ENCODE results near the gene SMTNL1. TPM values are rescaled to one million over a fixed set of nuclear protein-coding genes. Genes with fewer than 3 reads are reported as not detected.

Gene SMTNL1
- total and polyA plus RNA-seq, 9 of the 15 experiments (the other 6 are each of a cell fraction or from before 2014, with no cell fraction given), result not detected

DNA sequence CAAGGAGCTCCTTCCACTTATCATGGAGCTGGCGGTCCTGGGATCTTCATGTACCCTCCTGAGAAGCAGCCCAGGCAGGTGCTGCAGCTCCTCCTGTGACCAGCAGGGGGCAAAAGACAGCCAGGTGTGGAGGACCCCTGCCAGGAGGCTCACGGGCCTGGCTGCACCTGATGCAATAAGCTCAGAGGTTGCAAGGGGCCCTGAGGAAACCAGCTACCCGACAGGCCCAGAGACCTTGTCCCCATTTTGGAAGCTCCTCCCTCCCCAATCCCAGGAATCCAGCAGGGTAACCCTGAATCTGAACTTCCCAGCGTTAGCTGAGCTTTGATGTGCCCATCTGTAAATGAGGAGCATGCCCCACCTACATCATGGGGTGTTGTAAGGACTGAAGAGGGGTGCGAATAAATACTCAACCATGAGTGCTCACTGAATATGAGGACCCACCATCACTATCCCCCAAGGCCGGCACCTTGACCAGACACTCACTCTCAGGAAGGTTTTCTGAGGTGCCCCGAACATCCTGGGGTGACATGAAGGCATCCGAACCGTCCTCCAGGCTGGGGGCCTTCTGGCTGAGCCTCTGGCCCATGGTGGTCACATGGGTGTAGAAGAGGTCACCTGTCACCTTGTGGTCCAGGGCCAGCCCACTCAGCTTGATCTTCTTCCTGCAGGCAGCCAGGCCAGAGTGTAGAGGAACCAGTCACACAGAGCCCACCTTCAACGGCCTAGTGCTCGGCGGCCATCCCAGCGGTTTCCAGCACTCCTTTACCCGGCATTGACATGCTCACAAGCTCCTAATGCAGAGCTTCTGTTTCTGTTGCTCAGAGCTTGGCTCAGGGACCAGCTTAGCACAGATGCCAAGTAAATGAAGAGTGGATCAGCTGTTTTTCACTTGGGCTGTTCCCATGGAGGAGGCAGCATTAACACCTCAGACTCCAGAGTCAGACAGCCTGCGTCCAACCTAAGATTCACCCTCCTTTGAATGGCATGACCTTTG, 43.6 kb upstream of the SMTNL1 start (continued):
- TF ChIP-seq IRF1 (CRISPR knock-in tag; IDR thresholded peaks at IDR 0.05; ENCODE audit: borderline replicate concordance) (no peak), CTBP1 (IDR thresholded peaks at IDR 0.05; ENCODE audit: borderline replicate concordance) (peak; percentile 58), MAZ (CRISPR knock-in tag; conservative IDR thresholded peaks at IDR 0.05 in 1 of 2, IDR thresholded peaks at IDR 0.05 in 1 of 2) (peak; percentile 36 to 59; a peak in 3 of 4 replicates), U2AF1 (optimal IDR thresholded peaks at IDR 0.05; ENCODE audit: low read depth, low read length) (no peak), HEY1 (CRISPR knock-in tag; IDR thresholded peaks at IDR 0.05; ENCODE audit: borderline replicate concordance) (no peak), ZNF586 (CRISPR knock-in tag; conservative IDR thresholded peaks at IDR 0.05) (no peak), PTRF (tag; IDR thresholded peaks at IDR 0.05) (0 out of 2 replicates have a peak, but pooled peaks have one; percentile 47), RAD21 (CRISPR knock-in tag; conservative IDR thresholded peaks at IDR 0.05 in 1 of 2, IDR thresholded peaks at IDR 0.05 in 1 of 2) (peak; percentile 70 to 86), NRF1 (conservative IDR thresholded peaks at IDR 0.05 in 1 of 2, IDR thresholded peaks at IDR 0.05 in 1 of 2) (no peak), THRAP3 (IDR thresholded peaks at IDR 0.05; ENCODE audit: borderline replicate concordance) (no peak)
- TF ChIP-seq, protein P1, sequence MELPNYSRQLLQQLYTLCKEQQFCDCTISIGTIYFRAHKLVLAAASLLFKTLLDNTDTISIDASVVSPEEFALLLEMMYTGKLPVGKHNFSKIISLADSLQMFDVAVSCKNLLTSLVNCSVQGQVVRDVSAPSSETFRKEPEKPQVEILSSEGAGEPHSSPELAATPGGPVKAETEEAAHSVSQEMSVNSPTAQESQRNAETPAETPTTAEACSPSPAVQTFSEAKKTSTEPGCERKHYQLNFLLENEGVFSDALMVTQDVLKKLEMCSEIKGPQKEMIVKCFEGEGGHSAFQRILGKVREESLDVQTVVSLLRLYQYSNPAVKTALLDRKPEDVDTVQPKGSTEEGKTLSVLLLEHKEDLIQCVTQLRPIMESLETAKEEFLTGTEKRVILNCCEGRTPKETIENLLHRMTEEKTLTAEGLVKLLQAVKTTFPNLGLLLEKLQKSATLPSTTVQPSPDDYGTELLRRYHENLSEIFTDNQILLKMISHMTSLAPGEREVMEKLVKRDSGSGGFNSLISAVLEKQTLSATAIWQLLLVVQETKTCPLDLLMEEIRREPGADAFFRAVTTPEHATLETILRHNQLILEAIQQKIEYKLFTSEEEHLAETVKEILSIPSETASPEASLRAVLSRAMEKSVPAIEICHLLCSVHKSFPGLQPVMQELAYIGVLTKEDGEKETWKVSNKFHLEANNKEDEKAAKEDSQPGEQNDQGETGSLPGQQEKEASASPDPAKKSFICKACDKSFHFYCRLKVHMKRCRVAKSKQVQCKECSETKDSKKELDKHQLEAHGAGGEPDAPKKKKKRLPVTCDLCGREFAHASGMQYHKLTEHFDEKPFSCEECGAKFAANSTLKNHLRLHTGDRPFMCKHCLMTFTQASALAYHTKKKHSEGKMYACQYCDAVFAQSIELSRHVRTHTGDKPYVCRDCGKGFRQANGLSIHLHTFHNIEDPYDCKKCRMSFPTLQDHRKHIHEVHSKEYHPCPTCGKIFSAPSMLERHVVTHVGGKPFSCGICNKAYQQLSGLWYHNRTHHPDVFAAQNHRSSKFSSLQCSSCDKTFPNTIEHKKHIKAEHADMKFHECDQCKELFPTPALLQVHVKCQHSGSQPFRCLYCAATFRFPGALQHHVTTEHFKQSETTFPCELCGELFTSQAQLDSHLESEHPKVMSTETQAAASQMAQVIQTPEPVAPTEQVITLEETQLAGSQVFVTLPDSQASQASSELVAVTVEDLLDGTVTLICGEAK (IDR thresholded peaks at IDR 0.05), result no peak
- TF ChIP-seq, protein P1 (CRISPR knock-in tag; IDR thresholded peaks at IDR 0.05), result no peak
- TF ChIP-seq, protein P2, sequence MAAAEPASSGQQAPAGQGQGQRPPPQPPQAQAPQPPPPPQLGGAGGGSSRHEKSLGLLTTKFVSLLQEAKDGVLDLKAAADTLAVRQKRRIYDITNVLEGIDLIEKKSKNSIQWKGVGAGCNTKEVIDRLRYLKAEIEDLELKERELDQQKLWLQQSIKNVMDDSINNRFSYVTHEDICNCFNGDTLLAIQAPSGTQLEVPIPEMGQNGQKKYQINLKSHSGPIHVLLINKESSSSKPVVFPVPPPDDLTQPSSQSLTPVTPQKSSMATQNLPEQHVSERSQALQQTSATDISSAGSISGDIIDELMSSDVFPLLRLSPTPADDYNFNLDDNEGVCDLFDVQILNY (CRISPR knock-in tag; IDR thresholded peaks at IDR 0.05), result no peak

Measured in K562 (cell line).